Activated T-cell treated with anti-CD3 and anti-CD28 coated beads, Interleukin-2, amount 50 U/mL, for 72 hours (primary cell): ENCODE results near the gene PDE6A. TPM values are rescaled to one million over a fixed set of nuclear protein-coding genes. Genes with fewer than 3 reads are reported as not detected.

Source experiments
- ATAC-seq, 2 donors: fragments of 150-1000 bp; cut with Tn5 transposase; replicated peaks in 1 of 2; 2 replicates each; pipeline ENCODE4 v1.10.0; 2021; ENCODE audit warnings: moderate library complexity in 2 of 2, mild to moderate bottlenecking in 1 of 2
- DNase-seq, 2 donors: peaks; one replicate each; pipeline ENCODE4 v3.0.0; 2021 to 2022; ENCODE audit warnings: mixed read lengths in 1 of 2
- H3K27ac Mint-ChIP-seq: one replicate; pipeline ENCODE4 v1.8.0; 2022; ENCODE audit warnings: mild to moderate bottlenecking, moderate library complexity, mixed read lengths
- H3K27me3 Mint-ChIP-seq: one replicate; pipeline ENCODE4 v1.8.0; 2022; ENCODE audit warnings: low read depth, mixed read lengths
- H3K36me3 Mint-ChIP-seq, 2 donors: one replicate each; pipeline ENCODE4 v1.8.0; 2022; ENCODE audit warnings: mixed read lengths in 2 of 2, mild to moderate bottlenecking in 1 of 2; ENCODE audit not compliant: insufficient read depth in 2 of 2
- H3K4me1 Mint-ChIP-seq: one replicate; pipeline ENCODE4 v1.8.0; 2022; ENCODE audit warnings: low read depth, mixed read lengths
- H3K4me3 Mint-ChIP-seq, 2 donors: one replicate each; pipeline ENCODE4 v1.8.0; 2022; ENCODE audit warnings: mild to moderate bottlenecking in 2 of 2, mixed read lengths in 2 of 2, moderate library complexity in 2 of 2
- H3K9me3 Mint-ChIP-seq, 2 donors: one replicate each; pipeline ENCODE4 v1.8.0; 2022; ENCODE audit warnings: mixed read lengths in 2 of 2
- total RNA-seq, 2 donors: library from RNA; stranded (reverse); gene quantifications; one replicate each; pipeline ENCODE4 v1.2.3, GENCODE V29; 2022

Gene PDE6A
- total RNA-seq, 2 donors from 2014 or later, result 0.05 TPM; not detected in 1

DNA sequence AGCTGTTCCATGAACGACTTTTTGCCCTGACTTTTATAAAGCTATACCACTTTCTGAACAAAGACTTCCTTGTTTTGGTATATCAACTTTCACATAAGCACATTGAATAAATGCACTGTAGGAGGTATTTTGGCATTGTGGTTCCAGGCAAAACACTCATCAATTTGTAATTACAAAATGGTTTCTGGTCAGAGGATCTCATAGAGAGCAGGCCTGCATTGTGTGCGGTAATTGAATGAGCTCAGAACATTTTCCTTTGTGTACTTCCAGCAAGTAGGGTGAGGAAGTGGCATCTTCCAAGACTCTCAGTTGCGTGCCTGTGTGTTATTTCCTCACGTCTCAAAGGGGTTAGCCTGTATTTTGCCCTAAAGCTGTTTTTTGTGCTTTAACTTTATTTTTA lies 89.2 kb downstream of the PDE6A start:
- DNase-seq (no peak), ATAC-seq (no peak)
- Mint-ChIP-seq H3K36me3 (no peaks in the 10 kb centered on the region), H3K4me1 (no peaks in the 10 kb centered on the region), H3K27me3 (no peaks in the 10 kb centered on the region), H3K27ac (no peak overlapping the region), H3K9me3 (no peaks in the 10 kb centered on the region), H3K4me3 (no peak overlapping the region)

DNA sequence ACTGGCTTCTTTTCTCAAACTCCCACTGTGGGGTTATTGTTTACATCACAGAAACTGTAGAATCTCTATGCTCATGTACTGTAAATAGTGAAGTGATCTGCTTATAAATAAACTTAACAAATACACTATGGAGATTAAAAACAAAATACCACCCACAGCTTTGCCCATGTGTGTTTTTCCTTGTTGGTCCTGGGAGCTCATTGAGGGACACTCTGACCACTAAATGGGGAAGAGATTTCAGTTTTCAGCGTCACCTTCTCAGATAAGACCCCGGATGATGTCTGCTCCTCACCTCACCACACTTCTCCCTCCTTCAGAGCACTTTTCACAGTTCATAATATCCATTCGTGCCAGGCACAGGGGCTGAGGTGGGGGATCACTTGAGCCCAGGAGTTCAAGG lies 89.7 kb downstream of the PDE6A start:
- Mint-ChIP-seq H3K27me3 (no peaks in the 10 kb centered on the region), H3K9me3 (no peaks in the 10 kb centered on the region), H3K4me1 (no peaks in the 10 kb centered on the region), H3K27ac (no peak overlapping the region), H3K4me3 (no peak overlapping the region), H3K36me3 (no peaks in the 10 kb centered on the region)
- DNase-seq, result no peak
- ATAC-seq, result no peak

DNA sequence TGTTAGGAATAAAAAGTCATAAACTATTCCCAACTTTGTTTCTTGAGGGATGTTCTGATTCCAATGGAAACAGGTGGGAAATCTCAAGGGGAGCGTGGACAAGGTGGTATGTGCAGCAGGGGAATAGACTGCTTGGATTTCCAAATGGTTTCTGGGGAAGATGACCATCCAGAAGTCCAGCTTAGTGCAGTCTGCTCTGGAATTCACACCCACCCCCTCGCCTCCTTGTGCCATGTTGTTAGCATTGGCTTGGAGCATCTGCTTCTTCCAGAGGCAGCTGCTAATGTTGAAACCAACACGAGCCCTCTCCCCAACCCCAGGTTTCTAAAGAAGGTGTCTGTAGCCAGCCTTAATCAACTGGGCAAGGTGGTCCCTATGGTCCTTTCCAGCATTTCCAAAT lies 90.9 kb downstream of the PDE6A start:
- ATAC-seq (no peak), DNase-seq (no peak)
- peaks cover 0 to 3% of the 10 kb centered on the region in 2 donors for H3K36me3 Mint-ChIP-seq
- H3K4me1 Mint-ChIP-seq, result no peaks in the 10 kb centered on the region
- no peak overlapping the region for H3K27ac Mint-ChIP-seq
- H3K27me3 Mint-ChIP-seq, result no peaks in the 10 kb centered on the region
- H3K4me3 Mint-ChIP-seq, result no peak overlapping the region
- no peaks in the 10 kb centered on the region for H3K9me3 Mint-ChIP-seq

DNA sequence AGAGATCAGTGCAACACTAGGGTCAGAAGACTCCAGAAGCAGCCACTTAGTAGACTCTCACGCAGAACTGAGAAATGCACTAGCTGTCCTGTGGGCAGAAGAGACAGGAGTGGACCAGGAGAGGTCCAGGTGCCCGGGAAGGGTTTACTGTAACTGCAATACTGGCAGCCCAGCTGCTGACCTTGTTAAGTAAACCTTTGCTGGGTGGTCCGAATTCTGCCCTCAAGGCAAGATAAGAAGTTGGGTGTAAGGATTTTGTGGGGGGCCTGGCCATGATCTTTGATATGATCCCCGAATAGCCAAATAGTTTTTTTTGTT lies 91.3 kb downstream of the PDE6A start:
- H3K36me3 Mint-ChIP-seq, result peaks cover 0 to 3% of the 10 kb centered on the region in 2 donors
- no peaks in the 10 kb centered on the region for H3K4me1 Mint-ChIP-seq
- DNase-seq (no peak), ATAC-seq (no peak)
- H3K27me3 Mint-ChIP-seq, result no peaks in the 10 kb centered on the region
- H3K4me3 Mint-ChIP-seq, result no peak overlapping the region
- no peaks in the 10 kb centered on the region for H3K9me3 Mint-ChIP-seq
- H3K27ac Mint-ChIP-seq, result no peak overlapping the region

DNA sequence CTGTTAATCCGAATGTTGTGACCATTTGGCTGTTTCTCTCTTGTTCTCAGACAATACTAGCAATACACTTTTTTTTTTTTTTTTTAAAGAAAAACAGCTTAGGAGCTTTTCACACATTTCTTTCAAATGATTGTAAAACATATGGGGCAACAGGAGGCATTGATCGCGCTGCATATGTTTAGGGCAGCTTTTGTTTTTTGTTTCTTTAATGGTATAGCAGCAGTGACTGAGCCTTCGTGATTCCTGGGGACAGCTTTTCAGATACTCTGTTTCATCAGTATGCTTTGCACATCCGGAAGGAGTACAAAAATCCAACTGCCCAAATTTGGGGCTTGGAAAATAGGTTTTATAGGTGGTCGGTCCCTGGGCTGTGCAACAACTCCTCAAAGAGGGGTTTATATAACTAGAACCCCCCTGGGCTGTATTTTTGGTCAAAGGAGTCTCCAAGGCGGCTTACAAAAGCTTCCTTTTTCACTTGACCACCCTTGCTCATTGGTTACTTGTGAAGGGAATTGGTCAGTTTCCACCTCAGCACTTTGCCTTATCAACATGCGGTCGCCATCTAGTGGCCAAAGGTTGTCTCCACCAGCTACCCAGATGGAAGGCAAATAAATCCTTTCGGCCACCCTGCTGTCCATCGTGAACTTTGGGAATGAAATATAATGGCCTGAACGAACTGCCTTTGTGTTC lies 91.8 kb downstream of the PDE6A start:
- DNase-seq (peak; percentile 50 to 52), ATAC-seq (no peak)
- Mint-ChIP-seq H3K4me1 (no peaks in the 10 kb centered on the region), H3K9me3 (no peaks in the 10 kb centered on the region), H3K27me3 (no peaks in the 10 kb centered on the region), H3K27ac (no peak overlapping the region), H3K4me3 (no peak overlapping the region), H3K36me3 (peaks cover 0 to 3% of the 10 kb centered on the region in 2 donors)

DNA sequence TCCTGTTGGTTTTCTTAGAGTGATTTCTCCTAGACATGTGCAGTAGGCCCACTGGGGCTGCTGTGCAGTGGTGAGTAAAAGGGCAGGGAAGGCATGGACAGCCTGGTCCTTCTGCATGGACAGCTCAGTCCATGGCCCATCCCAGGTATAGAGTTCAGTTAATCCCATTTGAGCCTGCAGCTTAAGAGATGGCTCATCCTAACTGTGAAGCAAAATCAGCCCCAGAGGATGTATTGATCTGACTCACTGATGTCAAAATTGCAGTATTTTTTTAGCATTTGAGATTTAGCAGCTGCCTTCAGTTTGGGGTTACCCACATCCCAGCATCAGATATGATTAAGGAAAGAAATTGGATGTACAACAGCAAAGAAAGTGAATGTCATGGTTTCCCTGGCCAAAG lies 93.4 kb downstream of the PDE6A start:
- Mint-ChIP-seq H3K36me3 (peaks cover 0 to 8% of the 10 kb centered on the region in 2 donors), H3K27me3 (no peaks in the 10 kb centered on the region), H3K27ac (no peak overlapping the region), H3K4me1 (no peaks in the 10 kb centered on the region), H3K4me3 (no peak overlapping the region), H3K9me3 (no peaks in the 10 kb centered on the region)
- no peak for DNase-seq
- peak in 1 of 2 donors; percentile 50 for ATAC-seq

DNA sequence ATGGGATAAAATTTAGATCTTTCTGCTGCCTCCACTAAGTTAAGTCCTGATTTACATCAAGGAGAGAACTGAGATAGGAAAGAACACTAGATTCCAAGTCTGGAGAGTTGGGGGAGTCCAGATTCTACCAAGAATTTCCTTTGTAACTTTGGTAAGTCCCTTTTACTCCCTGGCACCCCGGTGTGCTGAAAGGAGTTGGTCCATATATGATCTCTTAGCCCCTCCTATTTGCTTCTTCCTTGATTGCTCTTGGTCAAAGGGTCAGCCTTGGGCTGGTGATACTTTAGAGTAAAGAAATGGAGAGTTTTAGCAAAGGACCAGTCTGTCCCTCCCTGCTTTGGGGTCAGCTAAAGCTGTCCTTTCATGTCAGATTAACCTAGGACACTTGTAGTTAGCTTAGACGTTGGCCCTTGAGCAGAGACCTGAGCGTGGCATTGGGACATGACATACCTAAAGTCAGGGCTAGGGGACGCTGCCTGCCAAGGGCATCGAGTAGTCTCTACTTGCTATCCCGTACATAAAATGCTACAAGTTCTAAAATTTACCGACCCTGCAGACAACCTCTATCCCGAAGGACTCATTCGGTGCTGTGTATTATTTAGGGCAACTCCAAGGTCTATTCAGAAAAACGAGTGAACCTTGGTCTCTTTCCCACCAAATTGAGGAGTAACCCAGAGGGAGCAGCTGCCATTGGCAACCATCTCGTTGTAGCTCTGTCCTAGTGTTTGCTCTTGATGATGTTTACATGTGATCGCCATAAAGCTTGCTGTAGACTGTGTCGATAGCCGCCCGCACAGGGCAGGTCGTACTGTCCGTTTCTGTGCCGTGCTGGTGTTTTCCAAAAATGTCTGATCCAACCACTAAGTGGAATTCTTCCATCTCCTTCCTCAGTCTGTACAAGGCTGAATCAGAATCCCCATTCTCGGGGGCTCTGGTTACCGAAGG lies 94.4 kb downstream of the PDE6A start:
- Mint-ChIP-seq H3K9me3 (no peaks in the 10 kb centered on the region), H3K27ac (no peak overlapping the region), H3K4me3 (no peak overlapping the region), H3K27me3 (no peaks in the 10 kb centered on the region), H3K4me1 (no peaks in the 10 kb centered on the region), H3K36me3 (peaks cover 0 to 8% of the 10 kb centered on the region in 2 donors)
- DNase-seq, result no peak
- no peak for ATAC-seq

DNA sequence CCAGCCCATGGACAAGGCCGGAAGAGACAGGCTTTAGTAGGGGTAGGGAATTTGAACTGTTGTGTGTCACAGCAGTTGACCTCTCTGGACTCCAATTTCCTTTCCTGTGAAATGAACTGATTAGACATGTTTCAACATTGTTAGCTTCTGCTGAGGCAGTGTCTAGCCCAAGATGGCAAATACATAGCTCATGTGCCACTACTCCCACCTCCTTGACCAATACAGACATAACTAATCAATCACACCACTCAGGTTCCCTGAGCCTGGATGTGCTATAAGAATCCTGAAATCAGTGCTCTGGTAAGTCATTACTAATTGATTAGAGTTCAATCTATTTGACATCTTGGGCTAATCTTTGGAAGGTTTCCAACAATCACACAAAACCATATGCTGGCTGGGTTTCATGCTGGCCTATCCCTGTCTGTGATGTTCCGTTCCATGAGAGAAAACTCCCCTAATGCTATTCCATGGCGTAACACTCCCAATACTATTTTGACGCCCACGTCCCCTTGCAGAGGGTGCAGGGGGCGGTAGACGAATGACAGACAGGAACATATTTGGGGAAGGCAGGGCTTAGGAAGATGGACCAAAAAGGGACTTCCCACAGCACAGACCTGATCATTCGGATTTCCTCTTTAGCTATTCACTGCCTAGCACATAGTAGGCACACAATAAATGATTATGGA lies 95.2 kb downstream of the PDE6A start:
- no peaks in the 10 kb centered on the region for H3K9me3 Mint-ChIP-seq
- H3K4me1 Mint-ChIP-seq, result no peaks in the 10 kb centered on the region
- no peak overlapping the region for H3K27ac Mint-ChIP-seq
- H3K36me3 Mint-ChIP-seq, result peaks cover 0 to 12% of the 10 kb centered on the region in 2 donors
- H3K27me3 Mint-ChIP-seq, result no peaks in the 10 kb centered on the region
- DNase-seq, result no peak
- H3K4me3 Mint-ChIP-seq, result no peak overlapping the region
- no peak for ATAC-seq

DNA sequence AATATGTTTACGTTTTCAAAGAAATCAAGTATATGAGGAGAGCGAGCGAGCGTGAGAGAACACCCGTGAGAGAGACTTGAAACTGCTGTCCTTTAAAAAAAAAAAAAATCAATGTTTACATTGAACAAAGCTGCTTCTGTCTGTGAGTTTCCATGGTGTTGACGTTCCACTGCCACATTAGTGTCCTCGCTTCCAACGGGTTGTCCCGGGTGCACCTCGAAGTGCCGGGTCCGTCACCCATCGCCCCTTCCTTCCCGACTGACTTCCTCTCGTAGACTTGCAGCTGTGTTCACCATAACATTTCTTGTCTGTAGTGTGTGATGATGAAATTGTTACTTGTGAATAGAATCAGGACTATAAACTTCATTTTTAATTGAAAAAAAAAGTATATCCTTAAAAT lies 97.0 kb downstream of the PDE6A start:
- Mint-ChIP-seq H3K27ac (no peak overlapping the region), H3K27me3 (no peaks in the 10 kb centered on the region), H3K4me3 (no peak overlapping the region), H3K36me3 (peaks cover 0 to 12% of the 10 kb centered on the region in 2 donors), H3K4me1 (no peaks in the 10 kb centered on the region), H3K9me3 (no peaks in the 10 kb centered on the region)
- DNase-seq (no peak), ATAC-seq (no peak)

DNA sequence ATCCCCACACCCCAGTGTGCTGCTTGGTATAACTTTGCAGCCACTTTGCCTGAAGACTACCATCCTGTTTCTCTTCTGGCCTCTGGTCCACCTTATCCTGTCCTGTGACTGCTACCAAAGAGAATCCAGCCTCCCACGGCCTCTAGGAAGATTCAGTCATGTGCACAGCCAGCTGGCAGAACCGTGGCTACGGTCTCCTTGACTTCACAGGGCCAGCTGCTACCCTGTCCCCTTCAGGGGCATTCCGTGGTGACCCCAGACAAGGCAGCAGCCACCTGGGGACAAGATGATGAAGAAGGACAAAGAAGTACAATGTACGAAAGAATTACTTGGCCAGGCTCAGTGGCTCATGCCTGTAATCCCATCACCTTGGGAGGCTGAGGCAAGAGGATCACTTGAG lies 98.6 kb downstream of the PDE6A start:
- H3K9me3 Mint-ChIP-seq, result no peaks in the 10 kb centered on the region
- H3K4me3 Mint-ChIP-seq, result no peak overlapping the region
- no peaks in the 10 kb centered on the region for H3K4me1 Mint-ChIP-seq
- peaks cover 0 to 15% of the 10 kb centered on the region in 2 donors for H3K36me3 Mint-ChIP-seq
- no peak overlapping the region for H3K27ac Mint-ChIP-seq
- no peaks in the 10 kb centered on the region for H3K27me3 Mint-ChIP-seq
- DNase-seq (no peak), ATAC-seq (no peak)

DNA sequence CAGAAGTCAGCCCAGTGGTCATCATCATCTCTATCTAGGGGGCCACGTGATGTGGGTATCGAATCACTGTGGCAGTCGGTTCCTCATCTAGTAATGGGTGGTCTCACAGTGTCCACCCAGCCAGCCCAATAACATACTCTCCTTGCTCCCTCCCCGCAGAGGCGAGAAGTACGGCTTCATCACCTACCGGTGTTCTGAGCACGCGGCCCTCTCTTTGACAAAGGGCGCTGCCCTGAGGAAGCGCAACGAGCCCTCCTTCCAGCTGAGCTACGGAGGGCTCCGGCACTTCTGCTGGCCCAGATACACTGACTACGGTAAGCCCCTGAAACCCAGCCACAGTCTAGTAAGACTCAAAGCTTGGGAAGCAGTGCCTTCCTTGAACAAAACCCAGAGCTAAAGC lies 99.0 kb downstream of the PDE6A start:
- H3K4me3 Mint-ChIP-seq, result no peak overlapping the region
- H3K36me3 Mint-ChIP-seq, result peaks cover 0 to 15% of the 10 kb centered on the region in 2 donors
- H3K4me1 Mint-ChIP-seq, result no peaks in the 10 kb centered on the region
- ATAC-seq (no peak), DNase-seq (no peak)
- no peak overlapping the region for H3K27ac Mint-ChIP-seq
- H3K9me3 Mint-ChIP-seq, result no peaks in the 10 kb centered on the region
- H3K27me3 Mint-ChIP-seq, result no peaks in the 10 kb centered on the region

DNA sequence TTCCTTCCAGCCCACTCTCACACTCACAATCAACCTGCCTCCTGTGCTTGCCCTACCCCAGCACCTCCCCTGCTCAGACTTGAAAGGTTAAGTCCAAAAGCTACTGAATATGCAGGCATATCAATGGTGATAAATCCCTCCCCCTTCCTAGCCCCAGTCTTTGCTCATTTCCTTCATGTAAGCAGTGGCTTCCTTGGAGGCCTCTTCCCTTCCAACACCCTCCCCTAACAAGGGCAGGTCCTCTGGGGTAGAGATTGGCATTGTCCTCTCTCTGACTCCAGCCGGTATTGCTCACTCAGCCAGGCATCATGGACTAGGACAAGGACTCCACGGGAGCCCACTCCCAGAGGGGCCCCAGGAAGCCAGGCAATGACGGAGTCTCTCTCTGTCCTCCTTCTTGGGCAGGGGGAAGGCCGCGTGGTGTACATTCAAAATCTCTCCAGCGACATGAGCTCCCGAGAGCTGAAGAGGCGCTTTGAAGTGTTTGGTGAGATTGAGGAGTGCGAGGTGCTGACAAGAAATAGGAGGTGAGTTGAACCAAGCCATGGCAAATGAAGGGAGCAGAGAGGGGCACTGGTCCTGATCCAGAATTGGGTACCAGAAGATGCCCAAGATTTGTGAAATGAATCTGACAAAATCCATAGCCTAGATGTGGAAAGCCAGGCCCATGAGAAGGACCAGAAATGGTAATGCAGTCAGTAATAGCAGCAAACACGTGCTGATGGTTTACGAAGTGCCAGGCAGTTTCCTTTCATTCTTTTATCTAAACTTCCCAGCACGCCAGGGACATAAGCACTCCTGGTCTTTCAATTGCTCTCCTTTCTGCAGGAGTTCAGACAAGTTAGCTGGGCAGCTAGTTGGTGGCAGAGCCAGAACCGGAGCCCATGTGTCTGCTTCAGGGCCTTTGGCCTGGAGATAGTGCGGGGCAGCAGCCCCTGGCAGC lies 102.5 kb downstream of the PDE6A start:
- no peak overlapping the region for H3K27ac Mint-ChIP-seq
- ATAC-seq (no peak), DNase-seq (no peak)
- H3K4me1 Mint-ChIP-seq, result no peaks in the 10 kb centered on the region
- peaks cover 0 to 10% of the 10 kb centered on the region in 2 donors for H3K36me3 Mint-ChIP-seq
- H3K4me3 Mint-ChIP-seq, result no peak overlapping the region
- no peaks in the 10 kb centered on the region for H3K9me3 Mint-ChIP-seq
- no peaks in the 10 kb centered on the region for H3K27me3 Mint-ChIP-seq
